HepG2 (cell line): Measurements from ENCODE around the gene ATP1A2. TPM values are rescaled to one million over a fixed set of nuclear protein-coding genes. Genes with fewer than 3 reads are reported as not detected.
A peak's percentile ranks its signal among the peaks of the same experiment; 100 is the strongest.

Experiments used
- ATF7-NPFF ChIP-seq: sonication (generic); formaldehyde crosslinking; IDR thresholded peaks from 2 replicates; pipeline ENCODE4 v1.8.1; 2023; ENCODE audit warnings: mild to moderate bottlenecking, low read depth, missing genetic modification reagents, moderate library complexity
- ELF3 ChIP-seq: IDR thresholded peaks from 2 replicates; pipeline ENCODE4 v1.6.1; 2016; ENCODE audit warnings: missing genetic modification reagents, missing compliant biosample characterization
- ELF4 ChIP-seq: sonication (generic); formaldehyde crosslinking; IDR thresholded peaks from 2 replicates; pipeline ENCODE4 v1.5.0; 2020; ENCODE audit warnings: missing genetic modification reagents, mild to moderate bottlenecking, moderate library complexity, borderline replicate concordance
- EZH2 ChIP-seq: conservative IDR thresholded peaks from 2 replicates; pipeline ENCODE4 v1.6.1; 2012; ENCODE audit warnings: mild to moderate bottlenecking, low read depth, low read length, moderate library complexity
- FOSL2 ChIP-seq: sonication (generic); formaldehyde crosslinking; IDR thresholded peaks from 2 replicates; pipeline ENCODE4 v1.4.0; 2020; ENCODE audit warnings: missing genetic modification reagents
- HMGXB4 ChIP-seq, 2 experiments: sonication (generic) in 1 of 2; formaldehyde crosslinking in 1 of 2; IDR thresholded peaks; 2 replicates each; pipeline versions ENCODE4 v1.4.0 to v1.6.1; 2018 to 2020; ENCODE audit warnings: missing genetic modification reagents in 2 of 2, borderline replicate concordance in 1 of 2, low read depth in 1 of 2, mild to moderate bottlenecking in 1 of 2, missing biosample characterization in 1 of 2
- MYPOP ChIP-seq: sonication (generic); formaldehyde crosslinking; IDR thresholded peaks from 2 replicates; pipeline ENCODE4 v1.8.1; 2023; ENCODE audit warnings: mild to moderate bottlenecking, moderate library complexity, missing genetic modification reagents
- RNF219 ChIP-seq: sonication (generic); formaldehyde crosslinking; IDR thresholded peaks from 2 replicates; pipeline ENCODE4 v1.5.0; 2020; ENCODE audit warnings: mild to moderate bottlenecking, missing genetic modification reagents
- RXRA ChIP-seq: sonication (generic); formaldehyde crosslinking; IDR thresholded peaks from 2 replicates; pipeline ENCODE4 v1.5.1; 2020; ENCODE audit warnings: missing genetic modification reagents
- SP5 ChIP-seq: IDR thresholded peaks from 2 replicates; pipeline ENCODE4 v1.6.1; 2016; ENCODE audit warnings: low read depth, borderline replicate concordance
- STAG1 ChIP-seq: sonication (generic); formaldehyde crosslinking; IDR thresholded peaks from 2 replicates; pipeline ENCODE4 v1.4.0; 2020; ENCODE audit warnings: missing genetic modification reagents
- TBX2 ChIP-seq: sonication (generic); formaldehyde crosslinking; IDR thresholded peaks from 2 replicates; pipeline ENCODE4 v1.5.0; 2020; ENCODE audit warnings: missing genetic modification reagents, mild to moderate bottlenecking, borderline replicate concordance
- ZBTB21 ChIP-seq: sonication (generic); formaldehyde crosslinking; IDR thresholded peaks from 2 replicates; pipeline ENCODE4 v1.4.0; 2020; ENCODE audit warnings: missing genetic modification reagents
- ZMYM2 ChIP-seq: sonication (generic); formaldehyde crosslinking; IDR thresholded peaks from 2 replicates; pipeline ENCODE4 v1.8.0; 2022; ENCODE audit warnings: mild to moderate bottlenecking, missing genetic modification reagents
- ZNF230 ChIP-seq: sonication (generic); formaldehyde crosslinking; IDR thresholded peaks from 2 replicates; pipeline ENCODE4 v1.4.0; 2020; ENCODE audit warnings: mild to moderate bottlenecking, missing genetic modification reagents
- ZNF350 ChIP-seq: sonication (generic); formaldehyde crosslinking; IDR thresholded peaks from 2 replicates; pipeline ENCODE4 v1.4.0; 2020; ENCODE audit warnings: mild to moderate bottlenecking, low read depth, missing genetic modification reagents, borderline replicate concordance
- ZNF446 ChIP-seq: sonication (generic); formaldehyde crosslinking; IDR thresholded peaks from 2 replicates; pipeline ENCODE4 v1.5.0; 2020; ENCODE audit warnings: mild to moderate bottlenecking, missing genetic modification reagents
- ZNF687 ChIP-seq: sonication (generic); formaldehyde crosslinking; IDR thresholded peaks from 2 replicates; pipeline ENCODE4 v1.5.1; 2020; ENCODE audit warnings: mild to moderate bottlenecking, missing genetic modification reagents, moderate library complexity
- ZNF740 ChIP-seq: sonication (generic); formaldehyde crosslinking; IDR thresholded peaks from 2 replicates; pipeline ENCODE4 v1.4.0; 2020; ENCODE audit warnings: missing genetic modification reagents
- polyA plus RNA-seq, 8 experiments: library from polyadenylated mRNA; depleted of rRNA in 3 of 8; stranded (reverse) in 7 of 8; unstranded in 1 of 8; fragments of >200 nt; fragmentation: Illumina TruSeq in 4 of 8; extraction: Trizol in 4 of 8; gene quantifications; 2 replicates each; pipeline versions ENCODE4 v1.2.1 to v1.2.3, GENCODE V29; 2011 to 2016; ENCODE audit warnings: low read depth in 4 of 8, missing spikeins in 1 of 8, mixed read lengths in 1 of 8; ENCODE audit not compliant: insufficient read depth in 1 of 8
- total RNA-seq, 5 experiments: library from RNA; depleted of rRNA; stranded (reverse); fragments of >200 nt; fragmentation: Illumina TruSeq; extraction: Trizol; gene quantifications; 2 replicates each; pipeline ENCODE4 v1.2.3, GENCODE V29; 2016; ENCODE audit warnings: low read depth in 1 of 5

Gene ATP1A2
- total and polyA plus RNA-seq, 2 of the 13 experiments (the other 11 are each of a cell fraction or from before 2014, with no cell fraction given) = 0.16 TPM; not detected in 1

- TF ChIP-seq ELF3 (CRISPR knock-in tag) (0 out of 2 replicates have a peak, but pooled peaks have one; percentile 14), SP5 (CRISPR knock-in tag) (peak; percentile 51), MYPOP (CRISPR knock-in tag) (0 out of 2 replicates have a peak, but pooled peaks have one; percentile 49), RNF219 (no peak), ZMYM2 (no peak), ATF7-NPFF (CRISPR knock-in tag) (no peak), ZNF740 (CRISPR knock-in tag) (no peak), RXRA (CRISPR knock-in tag) (peak; percentile 51; the same call in 1 of the 2 replicates), ZNF687 (peak; percentile 37), TBX2 (peak; percentile 41; the same call in 1 of the 2 replicates), ZNF230 (CRISPR knock-in tag) (no peak), EZH2 (no peak), ZNF350 (CRISPR knock-in tag) (peak; percentile 35; the same call in 1 of the 2 replicates), ELF4 (no peak), HMGXB4 (CRISPR knock-in tag; IDR thresholded peaks at IDR 0.05; ENCODE audit: borderline replicate concordance in 1 of 2, low read depth in 1 of 2) (0 out of 4 replicates have a peak, but pooled peaks of 1 of the 2 experiments have one; percentile 17), STAG1 (CRISPR knock-in tag) (no peak), ZBTB21 (CRISPR knock-in tag) (0 out of 2 replicates have a peak, but pooled peaks have one; percentile 20), ZNF446 (CRISPR knock-in tag) (no peak), FOSL2 (CRISPR knock-in tag) (0 out of 2 replicates have a peak, but pooled peaks have one; percentile 8)
These were observed 16.6 kb upstream of the ATP1A2 start (continued) for GRCh38 chr1:160098852-160099561.
